Stimulated activated CD8-positive, alpha-beta memory T cell treated with anti-CD3 and anti-CD28 coated beads, Interleukin-2, amount 100 ng/mL, for 1 hour (primary cell): ENCODE data around the gene TMEM140.
"Not testable (repeated sequence)": the region's sequence is repeated elsewhere in the genome, so short reads cannot be mapped to it uniquely, and the experiment has no call there.

Experiments
- DNase-seq, 2 donors: peaks; one replicate each; pipeline ENCODE4 v3.0.0-alpha.2; 2020; ENCODE audit warnings: low read depth in 2 of 2

The TMEM140 gene

DNA sequence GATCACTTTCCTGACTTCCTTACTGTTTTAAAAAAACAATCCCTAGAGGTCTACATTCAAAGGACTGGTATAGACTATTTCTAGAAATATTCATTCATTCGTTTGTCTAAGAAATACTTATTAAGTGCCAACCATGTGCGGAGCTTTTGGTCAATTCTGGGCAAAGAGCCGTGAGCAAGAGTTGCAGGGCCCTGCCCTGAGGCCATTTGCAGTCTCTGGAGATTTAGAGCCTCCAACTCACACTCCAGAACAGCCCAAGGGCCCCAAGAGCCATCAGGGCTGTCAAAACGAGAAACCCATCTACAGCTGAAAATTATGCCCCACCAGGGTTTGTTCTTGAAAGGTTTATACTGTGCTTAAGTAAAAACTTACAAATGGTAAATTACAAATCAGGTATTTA is 47.3 kb downstream of the TMEM140 start:
- DNase-seq: no peak

DNA sequence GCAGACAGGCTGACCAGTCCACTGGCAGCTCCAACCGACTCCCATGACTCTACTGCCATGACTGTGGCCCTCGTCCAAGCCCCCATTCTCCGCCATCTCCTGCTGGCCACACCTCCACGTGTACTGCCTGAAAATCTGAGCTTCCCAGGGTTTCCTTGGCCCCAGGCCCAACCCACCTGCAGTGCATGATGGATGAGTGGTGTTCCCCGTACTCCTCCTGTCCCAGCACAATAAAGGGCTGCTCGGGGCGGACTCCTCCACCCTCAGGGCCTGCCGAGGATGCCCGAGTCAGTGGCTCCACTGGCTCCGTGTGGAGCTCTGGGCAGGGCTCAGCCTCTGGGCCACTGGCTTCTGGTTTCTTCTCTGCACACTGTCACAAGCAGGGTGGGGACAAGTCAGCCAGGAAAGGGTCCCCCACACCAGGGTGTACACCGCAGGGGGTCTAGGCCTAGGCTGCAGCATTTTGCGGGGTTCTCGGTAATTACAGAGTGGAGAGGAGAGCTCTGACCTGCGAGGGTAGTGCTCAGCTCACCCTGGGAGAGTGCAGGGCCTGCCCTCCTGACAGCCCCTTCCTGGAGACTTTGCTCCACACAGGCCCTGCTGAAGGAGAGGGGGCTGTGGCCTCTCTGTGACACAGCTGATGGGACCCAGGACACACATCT is 48.2 kb downstream of the TMEM140 start:
- DNase-seq: no peak

DNA sequence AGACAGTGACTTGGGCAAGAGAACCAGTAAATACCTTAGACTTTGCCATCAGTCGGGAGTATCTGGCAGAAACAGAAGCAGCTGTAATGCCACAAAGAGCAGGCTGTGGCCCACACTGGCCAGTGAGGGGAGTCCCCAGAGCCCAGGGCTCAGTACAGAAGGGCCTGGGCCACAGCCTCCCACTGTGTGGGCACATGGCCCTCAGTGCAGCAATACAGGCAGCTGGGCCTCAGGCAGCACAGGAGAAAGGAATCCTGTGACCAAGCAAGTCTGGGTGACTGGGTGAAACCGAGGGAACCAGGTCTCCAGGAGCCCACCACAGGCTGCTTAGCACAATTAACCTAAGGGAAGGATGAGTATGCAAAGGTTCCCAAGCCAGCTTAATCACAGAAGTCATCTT is 49.5 kb downstream of the TMEM140 start:
- no peak for DNase-seq

DNA sequence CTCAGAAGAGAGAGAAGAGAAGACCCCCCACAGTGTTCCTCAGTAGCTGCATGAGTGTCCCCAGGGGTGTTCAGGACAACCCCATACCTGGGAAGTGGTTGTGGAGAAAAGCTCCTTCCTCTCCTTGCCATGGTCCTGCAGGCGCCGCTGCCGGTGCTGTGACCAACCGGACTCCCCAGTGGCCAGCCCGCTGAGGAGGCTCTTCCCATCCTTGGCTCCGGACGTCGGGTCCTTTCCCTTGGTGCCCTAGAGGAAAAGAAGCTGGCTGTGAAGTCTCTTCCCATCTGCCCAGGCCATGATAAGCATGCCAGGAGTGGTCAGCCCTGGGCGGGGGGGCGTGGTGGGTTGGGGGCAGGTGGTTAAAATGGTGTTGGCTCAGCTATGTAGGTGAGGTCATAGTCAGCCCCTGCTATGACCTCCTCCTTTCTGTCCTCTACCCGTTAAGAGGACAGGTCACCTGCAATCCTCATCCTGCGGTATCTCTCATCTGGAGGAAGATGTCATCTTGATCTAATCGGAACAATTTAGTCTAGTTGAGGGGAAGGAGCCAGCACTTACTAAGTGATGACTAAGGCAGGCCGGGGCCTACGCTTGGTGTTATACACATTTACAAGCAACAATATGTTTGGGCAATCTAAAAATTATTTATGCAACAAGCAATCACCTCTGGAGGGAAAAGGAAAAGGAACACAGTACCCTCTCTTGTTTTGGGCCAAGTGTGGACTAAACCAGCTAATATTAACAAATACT is 50.2 kb downstream of the TMEM140 start:
- no peak for DNase-seq

DNA sequence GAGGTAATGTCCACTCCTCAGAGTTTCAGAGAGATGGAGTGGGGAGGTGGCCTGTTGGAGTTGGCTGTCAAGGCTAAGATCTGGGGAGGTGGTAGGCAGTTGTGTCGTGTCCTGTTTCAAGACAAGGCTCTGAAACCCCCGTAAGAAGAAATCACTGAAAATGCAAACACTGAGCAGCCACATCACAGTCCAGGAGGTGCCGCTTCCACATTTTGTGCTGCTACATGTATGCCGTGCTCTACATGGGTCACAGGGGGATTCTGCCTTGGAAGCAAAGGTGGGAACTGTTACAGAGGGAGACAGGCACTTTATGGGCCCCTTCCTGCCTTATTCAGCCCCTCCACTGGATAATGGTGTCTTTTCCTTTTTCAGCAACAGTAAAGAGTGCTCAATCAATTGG is 51.6 kb downstream of the TMEM140 start:
- DNase-seq: no peak

GRCh38 chr7:135200821-135201331 is 53.0 kb downstream of the TMEM140 start:
- DNase-seq: no peak

GRCh38 chr7:135201350-135201749 is 53.5 kb downstream of the TMEM140 start:
- no peak for DNase-seq

DNA sequence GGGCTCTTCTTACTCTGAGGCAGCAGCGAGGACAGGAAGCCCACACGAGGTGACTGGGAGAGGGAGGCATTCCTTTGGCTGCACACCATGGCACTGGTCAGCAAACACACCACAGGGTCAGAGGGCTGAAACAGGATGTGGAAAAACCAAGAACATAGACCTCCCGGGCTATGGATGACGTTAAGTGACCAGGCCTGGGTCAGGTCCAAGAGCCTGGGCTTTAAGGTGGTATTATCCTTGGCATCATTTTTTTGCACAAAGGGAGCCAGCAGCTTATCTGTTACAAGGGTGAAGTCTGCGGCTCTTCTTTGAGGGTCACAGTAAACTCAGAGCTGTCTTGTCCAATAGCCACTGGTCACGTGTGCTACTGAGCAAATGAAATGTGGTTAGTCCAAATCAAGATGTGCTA is 56.5 kb downstream of the TMEM140 start:
- DNase-seq: no peak

- DNase-seq: no peak
These were observed 57.0 kb downstream of the TMEM140 start for GRCh38 chr7:135204876-135205275.

DNA sequence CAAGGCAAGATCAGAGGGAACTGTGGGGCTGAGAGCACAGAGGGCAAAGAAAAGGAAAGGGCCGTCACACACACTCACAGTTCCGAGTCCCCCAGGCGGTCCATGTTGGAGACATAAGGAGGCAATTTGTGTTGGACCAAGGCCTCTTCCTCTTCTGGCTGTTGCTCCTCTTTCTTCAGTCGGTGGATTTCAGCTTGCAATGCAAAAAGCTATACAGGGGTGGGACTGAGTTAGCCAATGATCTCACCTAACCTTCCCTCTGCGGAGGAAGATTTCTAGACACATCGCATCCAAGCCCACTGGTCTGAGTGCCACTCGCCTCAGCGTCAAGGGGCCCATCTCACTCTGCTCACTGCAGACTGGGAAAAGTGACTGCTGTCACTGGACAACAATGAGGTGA is 58.0 kb downstream of the TMEM140 start:
- DNase-seq: no peak

- DNase-seq: no peak
These were observed 59.1 kb downstream of the TMEM140 start for GRCh38 chr7:135206941-135207391.

- DNase-seq: no peak
These were observed 59.7 kb downstream of the TMEM140 start for GRCh38 chr7:135207406-135208101.

DNA sequence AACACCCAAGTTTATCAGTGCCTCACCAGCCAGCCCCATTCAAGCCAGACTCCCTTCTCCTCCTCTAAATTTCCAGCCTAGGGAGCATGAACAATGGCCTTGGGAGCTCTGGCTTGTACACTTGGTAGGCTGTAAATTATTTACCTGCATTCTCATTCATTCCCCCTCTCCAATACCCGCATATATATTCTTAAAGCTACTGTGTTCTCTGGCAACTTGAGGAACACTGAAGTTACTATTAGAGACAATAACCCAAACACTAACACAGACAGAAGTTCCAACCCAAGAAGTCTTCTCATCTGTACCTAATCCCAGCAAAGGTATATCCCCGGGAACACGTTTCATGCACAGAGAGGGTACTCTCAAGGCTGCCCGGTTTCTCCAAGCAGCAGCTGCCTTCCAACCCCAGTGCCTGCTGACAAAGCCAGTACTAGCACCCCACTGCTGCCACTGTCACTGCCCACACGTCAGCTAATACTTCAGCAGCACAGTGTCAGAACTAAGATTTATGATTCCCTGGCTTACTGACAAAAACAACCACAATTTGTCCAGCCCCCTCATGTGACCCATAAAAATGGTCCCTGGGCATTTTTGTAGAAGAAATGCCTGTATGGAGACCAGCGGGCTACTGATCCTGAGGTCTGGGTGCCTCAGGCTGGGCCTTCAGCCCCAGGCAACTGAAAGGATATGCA is 60.4 kb downstream of the TMEM140 start:
- DNase-seq: no peak

- DNase-seq: no peak
These were observed 61.5 kb downstream of the TMEM140 start for GRCh38 chr7:135209225-135209834.

- DNase-seq: no peak
These were observed 63.0 kb downstream of the TMEM140 start for GRCh38 chr7:135210888-135211178.

DNA sequence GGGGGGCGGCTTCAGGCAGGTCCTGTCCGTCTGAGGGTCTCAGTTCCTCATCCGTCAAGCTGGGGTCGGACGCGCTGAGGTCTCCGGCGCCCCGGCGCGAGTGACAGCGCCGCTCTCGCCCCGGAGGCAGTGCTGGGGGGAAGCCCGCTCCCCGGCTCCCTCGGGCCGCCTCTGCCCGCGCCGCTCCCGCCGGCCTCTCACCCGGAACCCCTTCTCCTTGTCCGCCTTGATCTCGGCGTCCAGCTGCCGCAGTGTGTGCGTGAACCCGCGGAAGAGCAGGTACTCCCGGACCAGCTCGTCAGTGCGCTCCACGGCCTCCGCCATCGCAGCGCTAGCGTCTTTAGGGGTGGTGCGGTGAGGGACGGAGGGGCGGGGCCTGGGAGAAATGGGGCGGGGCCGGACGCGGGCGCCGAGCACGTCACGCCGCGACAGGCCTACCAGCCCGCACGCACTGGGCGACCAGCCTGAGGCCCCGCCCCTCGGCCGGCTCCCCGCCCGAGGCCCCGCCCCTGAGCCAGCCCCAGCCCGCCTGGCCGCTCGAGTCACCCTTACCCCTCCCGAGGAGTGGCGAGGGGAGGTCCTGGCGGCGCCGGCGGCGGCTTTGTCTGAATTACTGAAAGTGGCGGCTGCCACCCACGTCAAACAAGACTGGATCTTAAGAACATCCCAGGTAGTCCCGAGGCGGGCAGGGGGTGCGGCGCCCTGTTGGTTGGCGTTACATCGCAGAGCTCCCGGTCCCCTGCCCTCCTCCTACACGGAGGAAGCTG is 63.5 kb downstream of the TMEM140 start, which contains the start of gene WDR91:
Gene WDR91, minus strand, starts transcription at position 348 of the 767 bp plus-strand sequence. Its CDS starts 24 bp downstream, at position 324.
- peak; percentile 96 for DNase-seq

GRCh38 chr7:135211946-135212685 is 64.2 kb downstream of the TMEM140 start:
- DNase-seq: not testable (repeated sequence)

DNA sequence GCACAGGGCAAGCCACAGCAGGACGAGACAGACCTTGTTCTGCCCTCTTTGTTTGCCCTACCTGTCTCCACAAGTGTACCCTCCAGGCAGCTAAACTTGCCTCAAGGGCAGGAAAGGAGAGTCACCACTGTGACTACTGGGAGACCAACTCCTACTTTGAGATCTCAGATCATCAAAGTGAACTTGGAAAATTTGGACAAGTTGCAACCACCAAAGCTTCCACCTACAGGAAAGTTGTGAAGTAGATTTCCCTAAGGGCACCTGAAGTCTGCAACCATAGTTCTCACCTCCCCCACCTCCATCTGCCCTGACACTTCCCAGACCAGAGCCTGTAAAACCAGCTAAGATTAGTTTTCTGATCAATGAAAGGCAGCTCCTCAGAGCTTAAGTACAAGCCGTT is 66.0 kb downstream of the TMEM140 start:
- DNase-seq: no peak

DNA sequence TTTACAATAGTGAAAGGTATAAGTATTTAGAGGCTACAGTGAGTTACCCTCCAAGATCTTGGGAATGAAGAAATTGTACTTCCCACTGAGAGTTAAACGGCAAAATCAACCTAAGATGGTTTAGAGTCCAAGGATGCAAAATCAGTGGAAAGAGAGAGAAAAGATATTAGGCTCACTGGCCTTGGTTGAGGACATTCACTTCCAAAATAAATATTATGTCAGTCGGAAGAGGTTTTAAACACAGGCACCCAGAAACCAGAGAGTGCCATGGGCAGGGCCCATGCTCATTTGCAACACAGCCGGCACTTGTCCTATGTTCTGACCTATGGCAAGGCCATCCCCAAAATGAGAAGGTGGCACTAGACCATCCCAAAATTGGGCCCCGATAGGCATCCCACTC is 67.3 kb downstream of the TMEM140 start:
- DNase-seq: no peak

DNA sequence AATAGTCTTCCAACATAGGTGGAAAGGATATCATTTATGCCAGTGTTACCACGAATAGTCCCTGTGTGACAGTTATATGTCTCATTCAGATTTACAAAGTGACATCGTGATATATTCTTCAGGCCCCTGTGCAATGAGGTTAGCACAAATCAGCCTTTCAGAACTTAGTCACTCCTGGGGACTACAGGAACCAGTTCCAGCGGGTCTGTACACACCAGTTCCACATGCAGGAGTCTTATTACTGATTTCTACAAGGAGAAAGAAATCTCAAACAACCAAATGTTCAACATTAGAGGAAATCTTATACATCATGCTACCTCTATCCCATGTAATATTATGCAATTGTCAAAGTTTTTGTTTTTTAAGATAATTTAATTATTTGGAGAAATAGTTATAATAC is 67.8 kb downstream of the TMEM140 start:
- no peak for DNase-seq
